GM18508 (cell line): ENCODE results near the gene CALCOCO1.

Source experiments
- ATAC-seq: cut with Tn5 transposase; IDR thresholded peaks from one replicate; pipeline ENCODE4 v1.9.1; 2021; ENCODE audit warnings: moderate number of reproducible peaks; ENCODE audit not compliant: insufficient read depth, unreplicated experiment

Gene CALCOCO1

DNA sequence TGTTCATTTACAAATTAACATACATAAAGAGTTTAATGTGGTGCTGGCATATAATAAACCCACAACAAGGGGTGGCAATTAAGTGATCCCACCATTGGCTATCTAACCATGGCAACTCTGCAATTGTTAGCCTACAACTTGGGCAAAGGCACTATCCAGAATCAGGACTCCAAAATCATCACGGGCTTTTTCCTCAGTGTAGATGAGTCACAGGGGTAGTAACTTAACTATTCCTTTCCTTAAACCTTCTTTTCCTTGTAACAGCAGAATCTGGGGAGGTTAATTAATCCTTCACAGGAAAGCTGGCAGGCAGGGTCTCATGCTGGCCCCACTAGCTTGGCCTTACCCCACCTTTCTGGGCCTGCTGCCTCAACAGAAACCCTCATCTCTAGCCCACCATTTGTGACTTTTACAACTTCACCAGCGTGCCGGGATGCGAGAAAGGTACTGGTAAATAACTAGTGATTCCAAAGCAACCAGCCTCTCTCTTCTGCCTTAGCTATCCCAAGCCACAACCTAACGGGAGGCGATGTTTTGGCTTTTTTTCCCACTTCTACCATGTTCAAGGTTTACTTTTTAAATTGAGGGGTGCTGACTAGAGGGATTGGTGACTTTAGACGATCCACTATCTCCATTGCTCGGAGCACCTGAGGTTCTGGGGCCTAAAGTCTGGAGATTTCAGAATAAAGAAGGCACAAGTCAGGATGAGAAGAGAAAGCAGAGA lies 52.1 kb downstream of the CALCOCO1 start:
- no peak for ATAC-seq

DNA sequence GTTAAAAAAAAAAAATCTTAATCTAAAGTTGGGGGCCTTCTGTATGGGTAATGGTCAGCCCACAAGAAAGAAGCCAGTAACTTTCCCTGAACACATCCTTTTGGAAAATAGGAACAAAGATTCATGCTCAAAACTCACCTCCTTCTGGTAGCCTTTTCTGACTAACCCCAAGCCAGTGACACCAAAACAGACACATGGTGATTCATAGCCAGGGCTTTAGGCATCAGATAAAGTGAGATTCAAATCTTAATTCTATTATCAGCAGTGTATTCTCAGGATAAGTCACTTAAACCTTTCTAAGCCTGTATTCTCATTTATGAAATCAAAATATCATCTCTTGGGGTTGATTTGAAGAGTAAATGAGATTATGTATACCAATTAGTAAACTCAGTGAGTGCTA lies 56.3 kb downstream of the CALCOCO1 start:
- ATAC-seq = no peak

DNA sequence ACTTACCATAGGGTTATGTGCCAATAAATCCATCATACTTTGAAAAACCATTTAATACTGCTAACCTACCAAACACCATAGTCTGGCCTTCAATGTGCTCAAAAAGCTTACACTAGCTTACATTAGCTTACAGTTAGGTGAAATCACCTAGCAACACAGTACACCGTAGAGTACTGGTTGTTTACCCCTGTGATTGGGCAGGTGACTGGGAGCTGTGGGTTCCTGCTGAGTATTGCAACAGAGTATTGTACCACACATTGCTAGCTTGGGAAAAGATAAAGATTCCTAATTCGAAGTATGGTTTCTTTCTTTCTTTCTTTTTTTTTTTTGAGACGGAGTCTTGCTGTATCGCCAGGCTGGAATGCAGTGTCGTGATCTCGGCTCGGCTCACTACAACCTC lies 56.9 kb downstream of the CALCOCO1 start:
- no peak for ATAC-seq

DNA sequence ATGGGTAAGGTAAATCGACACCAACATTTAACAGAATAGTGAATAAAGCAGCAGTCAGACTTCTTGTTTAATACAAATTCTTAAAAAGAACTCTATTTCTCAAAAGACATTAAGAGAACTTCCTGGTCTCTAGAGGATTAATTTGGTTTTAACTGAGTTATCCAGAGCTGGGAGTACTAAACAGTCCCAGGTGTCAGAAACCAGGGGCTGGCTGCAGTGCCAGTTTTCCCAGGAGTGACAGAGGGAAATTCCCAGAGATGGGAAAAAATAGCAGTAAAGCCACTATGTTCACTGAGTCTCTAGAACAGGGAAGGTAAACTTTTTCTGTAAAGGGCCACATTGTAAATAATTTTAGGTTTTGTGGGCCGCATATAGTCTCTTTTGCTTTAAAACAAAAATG lies 60.2 kb downstream of the CALCOCO1 start:
- no peak for ATAC-seq

DNA sequence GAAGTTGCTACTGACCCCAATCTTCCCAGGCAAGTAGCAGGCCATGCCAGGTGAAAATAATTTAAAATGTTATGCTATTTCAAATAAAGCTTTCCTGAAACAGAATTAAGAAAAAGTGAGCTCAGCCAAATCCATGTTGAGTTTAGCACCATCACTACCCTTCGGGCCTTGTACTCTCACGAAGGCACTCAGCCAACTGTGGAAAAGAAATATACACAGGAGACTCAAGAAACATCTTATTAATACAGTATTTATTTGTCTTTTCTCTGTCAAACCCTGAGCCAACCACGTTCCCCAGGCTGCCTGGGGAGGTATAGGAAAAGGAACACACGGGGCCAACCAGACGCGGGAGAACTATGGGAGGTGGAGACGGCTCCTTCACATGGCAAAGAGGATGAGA lies 62.3 kb downstream of the CALCOCO1 start:
- ATAC-seq = no peak

DNA sequence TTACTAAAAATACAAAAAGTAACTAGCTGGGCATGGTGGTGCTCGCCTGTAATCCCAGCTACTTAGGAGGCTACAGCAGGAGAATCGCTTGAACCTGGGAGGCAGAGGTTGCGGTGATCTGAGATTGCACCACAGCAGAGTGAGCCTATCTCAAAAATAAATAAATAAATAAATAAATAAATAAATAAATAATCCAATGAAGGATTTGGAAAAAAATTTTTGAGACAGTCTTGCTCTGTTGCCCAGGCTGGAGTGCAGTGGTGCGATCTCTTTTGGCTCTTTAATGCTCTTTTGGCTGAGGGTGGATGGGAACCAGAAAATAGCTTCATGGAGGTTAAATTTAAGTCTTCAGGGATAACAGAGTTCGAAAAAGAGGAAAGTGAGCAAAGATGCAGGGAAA lies 63.1 kb downstream of the CALCOCO1 start:
- no peak for ATAC-seq

DNA sequence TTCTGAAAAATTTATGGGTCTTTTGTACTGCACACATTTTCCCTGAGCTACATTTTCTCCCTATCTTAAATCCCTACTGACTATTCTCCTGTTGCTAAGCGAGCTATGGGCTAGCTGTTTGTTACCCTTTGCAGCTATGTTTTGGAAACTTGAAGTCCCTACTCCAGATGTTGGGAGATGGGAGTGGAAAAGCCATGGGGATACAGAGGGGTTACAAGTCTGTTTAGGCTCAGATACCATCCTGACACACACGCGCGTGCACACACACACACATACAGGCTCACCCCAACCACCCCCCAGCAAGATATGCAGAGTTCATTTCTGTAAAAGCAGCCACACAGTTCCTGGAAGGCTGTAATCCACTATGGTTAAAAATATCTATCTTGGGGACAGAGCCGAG lies 67.2 kb downstream of the CALCOCO1 start:
- no peak for ATAC-seq

DNA sequence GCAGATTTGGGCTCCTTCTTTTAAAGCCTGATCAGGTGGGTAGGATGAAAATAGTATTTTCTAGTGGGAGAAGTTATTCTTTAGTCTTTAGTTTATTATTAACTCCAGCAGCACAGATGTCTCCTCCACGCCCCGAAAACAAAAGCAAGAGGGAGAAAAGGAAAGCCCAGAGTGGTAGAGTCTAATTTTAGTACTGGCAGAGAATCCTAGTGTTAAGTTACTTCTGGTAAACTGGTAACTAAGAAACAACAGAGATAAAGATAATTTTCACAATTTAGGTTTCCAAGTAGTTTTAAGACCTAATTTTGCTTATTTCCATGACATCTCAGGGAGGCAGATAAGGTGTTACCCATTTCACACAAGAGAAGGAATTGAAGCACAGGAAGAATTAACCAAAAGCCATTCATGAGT lies 67.7 kb downstream of the CALCOCO1 start:
- ATAC-seq = no peak

DNA sequence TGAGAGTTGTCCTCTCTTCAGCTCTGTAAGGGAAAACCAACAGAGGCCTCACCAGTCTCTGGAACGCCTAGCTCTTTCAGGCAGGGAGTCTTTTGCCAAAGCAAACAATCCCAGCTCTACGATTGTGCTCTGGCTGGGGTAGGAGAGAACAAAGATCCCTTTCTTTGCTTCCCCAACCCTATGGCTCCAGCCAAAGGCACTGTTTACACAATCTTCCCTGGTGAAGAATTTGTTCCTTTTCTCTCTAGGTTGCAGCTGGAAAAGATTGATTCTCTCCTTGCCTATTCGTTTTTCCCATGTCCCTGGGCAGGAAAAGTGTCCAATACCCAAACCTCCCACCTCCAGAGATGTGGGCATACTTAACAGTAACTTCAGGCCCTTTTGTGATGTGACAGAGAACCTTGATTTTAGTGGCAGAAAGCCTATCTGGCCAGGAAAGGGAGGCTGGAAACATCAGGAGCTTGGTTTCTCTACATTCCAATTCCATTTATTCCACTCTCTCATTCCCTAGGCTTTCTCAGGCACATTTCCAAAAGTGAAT lies 68.2 kb downstream of the CALCOCO1 start:
- ATAC-seq = no peak
